DOHH2 (cell line): ENCODE measurements around the gene ATP23.

ENCODE experiments used
- CTCF ChIP-seq: fragments of 200-600 bp; sonication (generic); IDR thresholded peaks from one replicate; pipeline ENCODE4 v1.5.1; 2014; ENCODE audit warnings: antibody characterized with exemption, mild to moderate bottlenecking, low read depth, low read length; ENCODE audit not compliant: poor library complexity, severe bottlenecking
- EZH2phosphoT487 ChIP-seq: fragments of 200-600 bp; sonication (generic); IDR thresholded peaks from 2 replicates; pipeline ENCODE4 v1.6.1; 2017; ENCODE audit warnings: borderline replicate concordance, mild to moderate bottlenecking, antibody characterized with exemption, low read length, moderate library complexity, mixed read lengths

- TF ChIP-seq EZH2phosphoT487, result no peak
- no peak for TF ChIP-seq CTCF
These were observed 50.6 kb downstream of the ATP23 start for GRCh38 chr12:57992001-57992400.
